ENCODE data around the gene HSD17B13.

DNA sequence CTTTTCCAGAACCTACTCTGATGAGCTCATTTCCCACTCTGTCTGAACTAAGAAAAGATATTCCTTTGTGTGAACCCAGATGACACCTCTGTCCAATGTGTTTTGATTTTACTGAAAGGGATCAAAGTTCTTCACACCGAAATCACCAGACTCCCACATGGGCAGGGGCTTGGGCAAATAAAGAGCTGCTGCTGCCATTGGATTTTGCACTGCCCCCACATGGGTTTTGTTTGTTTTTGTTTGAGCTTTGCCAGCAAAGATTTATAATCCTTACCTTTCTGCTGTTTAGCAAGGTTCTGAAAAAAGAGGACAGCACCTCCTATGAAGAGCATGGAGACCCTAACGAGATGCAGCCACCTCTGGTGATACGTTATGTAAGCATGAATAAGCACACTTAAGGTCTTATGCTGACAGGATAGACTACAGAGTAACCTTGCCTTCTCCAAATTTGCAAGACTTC lies 44.3 kb downstream of the HSD17B13 start:
- TF ChIP-seq TOX (CRISPR knock-in tag; IDR thresholded peaks at IDR 0.05; ENCODE audit: borderline replicate concordance) (no peak), PPARA (CRISPR knock-in tag; IDR thresholded peaks at IDR 0.05; ENCODE audit: borderline replicate concordance) (no peak)
- TF ChIP-seq, protein P1, sequence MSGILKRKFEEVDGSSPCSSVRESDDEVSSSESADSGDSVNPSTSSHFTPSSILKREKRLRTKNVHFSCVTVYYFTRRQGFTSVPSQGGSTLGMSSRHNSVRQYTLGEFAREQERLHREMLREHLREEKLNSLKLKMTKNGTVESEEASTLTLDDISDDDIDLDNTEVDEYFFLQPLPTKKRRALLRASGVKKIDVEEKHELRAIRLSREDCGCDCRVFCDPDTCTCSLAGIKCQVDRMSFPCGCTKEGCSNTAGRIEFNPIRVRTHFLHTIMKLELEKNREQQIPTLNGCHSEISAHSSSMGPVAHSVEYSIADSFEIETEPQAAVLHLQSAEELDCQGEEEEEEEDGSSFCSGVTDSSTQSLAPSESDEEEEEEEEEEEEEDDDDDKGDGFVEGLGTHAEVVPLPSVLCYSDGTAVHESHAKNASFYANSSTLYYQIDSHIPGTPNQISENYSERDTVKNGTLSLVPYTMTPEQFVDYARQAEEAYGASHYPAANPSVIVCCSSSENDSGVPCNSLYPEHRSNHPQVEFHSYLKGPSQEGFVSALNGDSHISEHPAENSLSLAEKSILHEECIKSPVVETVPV (CRISPR knock-in tag; IDR thresholded peaks at IDR 0.05), result no peak
